SJSA1 (cell line): Measurements from ENCODE around the gene ALS2CL. TPM values are rescaled to one million over a fixed set of nuclear protein-coding genes. Genes with fewer than 3 reads are reported as not detected.

Experiments used
- DNase-seq, 2 experiments: peaks; one replicate each; pipeline ENCODE4 v3.0.0-alpha.2; 2015 to 2020; ENCODE audit warnings: low spot score in 2 of 2, low read depth in 1 of 2
- H3K27ac ChIP-seq: fragments of 250-450 bp; sonication (Bioruptor Pico); 2 replicates; pipeline ENCODE4 v1.5.1; 2020; ENCODE audit warnings: mild to moderate bottlenecking, moderate library complexity
- H3K27me3 ChIP-seq: fragments of 250-450 bp; sonication (Bioruptor Pico); replicated peaks from 2 replicates; pipeline ENCODE4 v1.5.1; 2020; ENCODE audit warnings: mild to moderate bottlenecking, moderate library complexity
- H3K36me3 ChIP-seq: fragments of 250-450 bp; sonication (Bioruptor Pico); 2 replicates; pipeline ENCODE4 v1.5.1; 2020; ENCODE audit warnings: mild to moderate bottlenecking
- H3K4me1 ChIP-seq: fragments of 250-450 bp; sonication (Bioruptor Pico); replicated peaks from 2 replicates; pipeline ENCODE4 v1.6.1; 2021; ENCODE audit warnings: mild to moderate bottlenecking
- H3K4me3 ChIP-seq: fragments of 250-450 bp; sonication (Bioruptor Pico); 2 replicates; pipeline ENCODE4 v1.5.1; 2020; ENCODE audit warnings: mild to moderate bottlenecking
- H3K9me3 ChIP-seq: fragments of 250-450 bp; sonication (Bioruptor Pico); replicated peaks from 2 replicates; pipeline ENCODE4 v1.5.1; 2020; ENCODE audit warnings: mild to moderate bottlenecking
- total RNA-seq: library from RNA; depleted of rRNA; stranded (reverse); fragments of >200 nt; shearing (Covaris generic); gene quantifications from 2 replicates; pipeline ENCODE4 v1.2.3, GENCODE V29; 2014

The ALS2CL gene
- total RNA-seq, 1 experiment from 2014 or later = 0.37 TPM

DNA sequence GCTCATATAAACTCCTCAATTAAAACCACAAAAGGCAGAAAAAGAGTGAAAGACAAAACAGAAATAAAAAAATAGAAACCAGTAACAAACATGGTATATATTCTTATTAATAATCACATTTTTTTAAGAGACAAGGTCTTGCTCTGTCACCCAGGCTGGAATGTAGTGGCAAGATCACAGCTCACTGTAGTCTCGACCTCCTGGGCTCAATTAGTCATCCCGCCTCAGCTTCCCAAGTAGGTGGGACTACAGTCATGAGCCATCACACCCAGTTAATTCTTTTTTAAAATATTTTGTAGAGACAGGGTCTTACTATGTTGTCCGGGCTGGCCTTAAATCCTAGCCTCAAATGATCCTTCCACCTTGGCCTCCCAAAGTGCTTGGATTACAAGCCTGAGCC, 44.0 kb downstream of the ALS2CL start:
- Histone ChIP-seq H3K4me1 (no peaks in the 10 kb centered on the region), H3K4me3 (no peak overlapping the region), H3K27ac (no peak overlapping the region), H3K27me3 (no peaks in the 10 kb centered on the region), H3K36me3 (no peaks in the 10 kb centered on the region), H3K9me3 (no peaks in the 10 kb centered on the region)
- DNase-seq = no peak

DNA sequence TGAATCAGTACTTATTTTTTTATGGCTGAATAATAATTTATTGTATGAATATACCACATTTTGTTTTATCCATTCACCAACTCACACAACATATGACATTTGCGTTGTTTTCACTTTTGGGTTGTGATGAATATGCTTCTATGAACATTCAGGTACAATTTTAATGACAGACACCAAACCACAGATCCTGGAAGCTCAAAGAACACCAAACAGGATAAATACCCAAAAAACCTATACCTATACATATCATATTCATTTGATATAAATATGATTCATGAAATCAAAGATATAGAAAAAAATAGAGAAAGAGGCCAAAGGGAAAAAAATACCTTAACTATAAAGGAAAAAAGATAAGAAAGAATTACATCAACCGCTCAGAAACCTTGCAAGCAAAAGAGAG, 45.4 kb downstream of the ALS2CL start:
- H3K4me3 ChIP-seq = no peak overlapping the region
- no peaks in the 10 kb centered on the region for H3K36me3 ChIP-seq
- no peak for DNase-seq
- no peaks in the 10 kb centered on the region for H3K4me1 ChIP-seq
- H3K27me3 ChIP-seq = no peaks in the 10 kb centered on the region
- H3K9me3 ChIP-seq = no peaks in the 10 kb centered on the region
- no peak overlapping the region for H3K27ac ChIP-seq

DNA sequence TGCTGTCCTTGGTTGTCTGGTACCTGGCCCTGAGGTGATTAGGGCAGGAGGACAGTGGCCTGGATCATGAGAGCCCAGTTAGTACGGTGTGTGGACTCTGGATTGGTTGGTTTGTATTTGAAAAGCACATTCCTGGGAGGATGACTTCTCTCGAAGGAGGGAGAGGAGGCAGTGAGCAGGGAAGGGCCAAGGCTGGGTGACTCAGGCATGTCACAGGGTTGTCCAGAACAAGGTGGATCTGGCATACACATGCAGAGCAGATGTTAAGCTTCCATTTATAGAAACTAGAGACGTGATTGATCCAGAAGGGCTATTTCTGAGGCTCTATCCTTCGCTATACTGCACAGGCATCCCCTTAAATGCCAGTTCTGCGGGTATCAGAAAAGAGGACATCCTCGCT, 46.8 kb downstream of the ALS2CL start:
- H3K4me3 ChIP-seq = no peak overlapping the region
- H3K4me1 ChIP-seq = no peaks in the 10 kb centered on the region
- H3K9me3 ChIP-seq = no peaks in the 10 kb centered on the region
- H3K27ac ChIP-seq = no peak overlapping the region
- H3K36me3 ChIP-seq = no peaks in the 10 kb centered on the region
- no peaks in the 10 kb centered on the region for H3K27me3 ChIP-seq
- no peak for DNase-seq

DNA sequence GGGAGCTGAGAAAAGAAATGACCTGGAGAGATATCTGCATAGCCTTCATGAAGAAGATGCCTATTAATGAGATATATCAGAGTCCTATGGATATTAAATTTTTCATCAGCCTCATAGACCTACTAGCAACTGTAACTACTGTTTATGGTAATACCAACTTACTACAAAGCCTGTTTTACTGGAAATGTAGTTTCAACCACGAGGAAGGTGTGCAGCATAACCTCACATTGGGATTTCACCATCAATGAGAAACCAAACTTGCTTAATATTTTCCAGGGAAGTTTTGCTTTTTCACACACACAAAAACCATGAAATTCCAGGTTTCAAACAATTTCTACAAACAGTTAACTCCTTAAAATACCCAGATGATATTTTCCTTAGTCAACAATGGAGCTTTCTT, 49.8 kb downstream of the ALS2CL start:
- Histone ChIP-seq H3K4me3 (no peak overlapping the region), H3K4me1 (no peaks in the 10 kb centered on the region), H3K27me3 (no peaks in the 10 kb centered on the region), H3K9me3 (no peaks in the 10 kb centered on the region; the same call in 1 of the 2 replicates), H3K36me3 (no peaks in the 10 kb centered on the region), H3K27ac (no peak overlapping the region)
- DNase-seq = no peak

DNA sequence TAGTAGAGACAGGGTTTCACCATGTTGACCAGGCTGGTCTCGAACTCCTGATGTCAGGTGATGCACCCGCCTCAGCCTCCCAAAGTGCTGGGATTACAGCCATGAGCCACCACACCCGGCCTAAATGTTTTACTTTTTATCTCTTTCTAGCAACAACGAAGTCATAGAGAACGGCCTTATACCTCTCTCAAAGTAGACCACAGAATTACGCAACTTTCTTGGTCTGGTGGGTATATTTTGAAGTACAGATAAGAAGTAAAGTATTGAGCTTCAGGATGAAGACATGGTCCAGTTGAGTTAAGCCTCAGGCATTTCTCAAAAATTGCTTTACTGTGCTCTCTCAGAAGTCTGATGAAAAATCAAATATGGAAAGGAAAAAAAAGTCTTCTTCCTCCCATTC, 50.5 kb downstream of the ALS2CL start:
- no peak for DNase-seq
- Histone ChIP-seq H3K27ac (no peak overlapping the region), H3K36me3 (no peaks in the 10 kb centered on the region), H3K27me3 (no peaks in the 10 kb centered on the region), H3K4me3 (no peak overlapping the region), H3K9me3 (no peaks in the 10 kb centered on the region; the same call in 1 of the 2 replicates), H3K4me1 (no peaks in the 10 kb centered on the region)

DNA sequence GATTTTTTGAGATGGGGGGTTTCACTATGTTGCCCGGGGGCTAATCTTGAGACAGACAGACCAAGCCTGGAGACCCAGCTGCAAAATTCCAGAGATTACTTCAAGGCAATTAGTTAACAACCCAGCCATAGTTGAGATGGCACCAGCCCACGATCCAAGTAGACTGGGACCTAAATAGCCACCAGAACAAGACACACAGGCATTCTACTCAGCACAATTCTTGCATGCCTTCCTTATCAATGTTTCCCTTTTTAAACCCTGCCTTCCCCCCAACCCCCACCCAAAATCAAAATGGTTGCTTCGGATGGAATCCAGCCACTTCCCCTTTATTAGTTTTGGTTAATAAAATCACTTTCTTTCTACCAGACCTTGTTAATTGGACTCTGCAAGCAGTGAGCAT, 52.6 kb downstream of the ALS2CL start:
- Histone ChIP-seq H3K36me3 (no peaks in the 10 kb centered on the region), H3K4me3 (no peak overlapping the region), H3K4me1 (no peaks in the 10 kb centered on the region), H3K27me3 (no peaks in the 10 kb centered on the region), H3K27ac (no peak overlapping the region), H3K9me3 (no peaks in the 10 kb centered on the region; the same call in 1 of the 2 replicates)
- no peak for DNase-seq

DNA sequence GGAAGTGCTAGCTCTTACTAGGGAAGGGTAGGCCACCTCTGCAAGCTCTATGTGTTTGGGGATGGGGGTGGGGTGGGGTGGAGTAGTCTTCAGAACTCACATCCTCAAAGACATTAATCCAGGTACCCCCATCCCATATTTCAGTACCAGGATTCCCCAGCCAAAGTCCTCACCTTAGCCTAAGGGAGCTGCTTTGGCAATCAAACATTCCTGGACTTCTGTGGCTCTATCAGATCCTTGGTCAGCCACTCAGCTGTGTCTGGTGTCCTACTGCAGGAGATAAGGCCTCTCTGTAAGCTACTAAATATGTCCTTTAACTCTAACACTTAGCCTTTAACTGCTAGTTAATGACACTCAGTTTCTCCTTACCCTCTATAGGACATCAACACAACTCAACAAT, 54.3 kb downstream of the ALS2CL start:
- H3K27me3 ChIP-seq = no peaks in the 10 kb centered on the region
- DNase-seq = no peak
- H3K27ac ChIP-seq = no peak overlapping the region
- no peaks in the 10 kb centered on the region; the same call in 1 of the 2 replicates for H3K9me3 ChIP-seq
- H3K36me3 ChIP-seq = no peaks in the 10 kb centered on the region
- no peaks in the 10 kb centered on the region for H3K4me1 ChIP-seq
- H3K4me3 ChIP-seq = no peak overlapping the region

DNA sequence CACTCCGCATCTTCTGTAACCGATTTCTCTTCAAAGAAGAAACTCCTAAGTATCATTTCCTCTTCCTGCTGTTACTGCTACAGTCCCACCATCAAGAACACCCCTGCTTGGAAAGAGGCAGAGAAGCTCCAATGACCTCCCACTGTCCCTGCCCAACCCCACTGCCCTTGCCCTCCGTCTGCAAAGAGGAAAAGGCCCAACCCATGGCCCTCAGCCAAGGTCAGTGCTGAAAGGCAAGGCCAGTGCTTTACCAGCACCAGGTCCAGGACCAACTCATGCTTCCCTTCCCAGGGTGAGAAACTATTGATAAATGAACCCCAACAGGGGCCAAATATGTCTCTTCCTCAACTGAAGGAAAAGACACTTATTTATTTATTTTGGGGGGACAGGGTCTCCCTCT, 58.6 kb downstream of the ALS2CL start:
- Histone ChIP-seq H3K36me3 (no peaks in the 10 kb centered on the region), H3K4me1 (no peaks in the 10 kb centered on the region), H3K27ac (no peak overlapping the region), H3K9me3 (no peaks in the 10 kb centered on the region), H3K27me3 (no peaks in the 10 kb centered on the region), H3K4me3 (no peak overlapping the region)
- no peak for DNase-seq

DNA sequence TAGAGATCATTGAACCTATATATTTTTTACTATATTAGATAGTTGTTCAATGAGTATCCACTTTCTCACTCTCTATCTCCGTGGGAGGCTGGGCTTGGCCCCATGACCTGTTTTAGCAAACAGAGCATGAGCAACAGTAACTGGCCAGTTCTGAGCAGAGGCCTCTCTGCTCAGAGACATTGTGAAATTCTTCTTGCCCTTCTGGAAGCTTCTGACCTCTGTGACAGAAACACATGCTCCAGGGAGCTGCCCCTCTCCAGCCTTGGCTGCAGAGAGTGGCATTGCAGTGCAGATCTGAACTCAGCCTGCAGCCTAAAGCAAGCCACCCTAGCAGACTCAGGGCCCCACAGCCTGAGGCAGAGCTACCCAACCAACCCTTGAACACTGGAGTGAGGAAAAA, 60.7 kb downstream of the ALS2CL start:
- Histone ChIP-seq H3K9me3 (no peaks in the 10 kb centered on the region), H3K27ac (no peak overlapping the region), H3K4me1 (no peaks in the 10 kb centered on the region), H3K27me3 (no peaks in the 10 kb centered on the region), H3K36me3 (no peaks in the 10 kb centered on the region), H3K4me3 (no peak overlapping the region)
- no peak for DNase-seq

DNA sequence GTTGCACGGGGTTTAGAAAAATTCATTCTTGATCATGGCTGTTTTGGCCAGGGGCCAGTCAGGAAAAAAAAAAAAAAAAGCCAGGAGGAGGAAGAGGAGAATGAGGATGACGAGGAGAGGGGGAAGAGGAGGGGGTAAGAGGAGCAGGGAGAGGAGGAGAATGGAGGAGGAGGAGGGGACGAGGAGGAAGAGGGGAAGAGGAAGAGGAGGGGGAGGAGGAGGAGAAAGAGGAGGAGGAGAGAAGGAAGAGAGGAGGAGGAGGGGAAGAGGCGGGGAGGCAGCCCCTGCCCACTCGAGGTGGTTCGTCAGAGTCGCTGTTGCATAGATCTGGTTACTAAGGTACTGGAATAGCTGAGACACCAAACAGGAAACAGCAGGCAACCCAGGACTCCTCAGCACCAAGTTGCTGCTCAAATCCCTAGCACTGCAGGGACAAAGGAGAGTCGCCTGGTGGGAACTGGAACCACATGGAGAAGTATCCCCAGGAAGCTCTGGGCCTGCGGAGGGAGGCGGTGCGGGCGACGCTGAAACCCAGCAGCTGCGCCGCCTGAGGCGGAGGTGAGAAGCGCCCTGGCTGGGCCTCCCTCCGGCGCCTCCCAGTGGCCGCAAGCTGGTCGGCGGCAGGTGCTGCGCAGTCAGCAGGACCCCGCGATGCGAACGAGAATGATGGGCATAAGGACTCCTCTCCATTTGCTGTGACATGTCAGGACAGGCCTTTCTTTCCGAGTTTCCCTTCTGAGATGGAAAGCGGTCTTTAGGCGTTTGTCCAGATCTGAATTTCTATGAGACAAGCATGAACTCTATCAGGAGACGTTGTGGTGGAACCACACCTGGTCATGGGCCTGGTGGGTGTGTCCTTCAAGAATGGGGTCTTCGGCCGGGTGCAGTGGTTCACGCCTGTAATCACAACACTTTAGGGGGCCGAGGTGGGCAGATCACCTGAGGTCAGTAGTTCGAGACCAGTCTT, 63.6 kb downstream of the ALS2CL start:
- no peak overlapping the region for H3K27ac ChIP-seq

DNA sequence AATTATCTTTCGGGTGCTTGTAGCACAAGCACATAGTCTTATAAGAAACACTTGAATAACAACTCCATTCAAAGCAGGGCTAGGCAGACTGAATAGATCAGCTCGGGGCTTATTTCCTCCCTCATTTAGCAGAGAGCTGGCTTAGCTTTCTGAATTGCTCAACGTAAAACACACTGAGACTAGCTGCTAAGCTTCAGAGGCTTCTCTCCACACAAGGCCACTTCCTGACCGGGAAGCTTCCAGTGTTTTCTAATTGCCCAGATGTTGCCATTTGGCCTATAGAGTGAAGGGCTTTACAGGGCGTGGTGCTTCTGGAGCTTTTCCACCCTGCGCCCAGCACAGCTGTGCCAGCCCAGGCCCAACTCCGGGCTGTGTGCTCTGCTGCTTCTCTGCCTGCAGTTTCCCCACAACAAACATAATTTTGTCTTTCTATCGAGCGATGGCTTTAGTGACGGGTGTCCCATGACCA, 64.5 kb downstream of the ALS2CL start:
- H3K4me3 ChIP-seq = no peak overlapping the region
- H3K36me3 ChIP-seq = no peaks in the 10 kb centered on the region
- no peaks in the 10 kb centered on the region for H3K4me1 ChIP-seq
- H3K27ac ChIP-seq = no peak overlapping the region
- peak in 1 of 2 experiments; percentile 2 for DNase-seq
- no peaks in the 10 kb centered on the region for H3K9me3 ChIP-seq
- H3K27me3 ChIP-seq = no peaks in the 10 kb centered on the region; the same call in 1 of the 2 replicates

More for the DNA sequence above, 63.6 kb downstream of the ALS2CL start:
- Histone ChIP-seq H3K27me3 (no peaks in the 10 kb centered on the region; the same call in 1 of the 2 replicates), H3K4me3 (no peak overlapping the region), H3K4me1 (no peaks in the 10 kb centered on the region), H3K36me3 (no peaks in the 10 kb centered on the region), H3K9me3 (no peaks in the 10 kb centered on the region)
- DNase-seq = peak; percentile 28 to 58

DNA sequence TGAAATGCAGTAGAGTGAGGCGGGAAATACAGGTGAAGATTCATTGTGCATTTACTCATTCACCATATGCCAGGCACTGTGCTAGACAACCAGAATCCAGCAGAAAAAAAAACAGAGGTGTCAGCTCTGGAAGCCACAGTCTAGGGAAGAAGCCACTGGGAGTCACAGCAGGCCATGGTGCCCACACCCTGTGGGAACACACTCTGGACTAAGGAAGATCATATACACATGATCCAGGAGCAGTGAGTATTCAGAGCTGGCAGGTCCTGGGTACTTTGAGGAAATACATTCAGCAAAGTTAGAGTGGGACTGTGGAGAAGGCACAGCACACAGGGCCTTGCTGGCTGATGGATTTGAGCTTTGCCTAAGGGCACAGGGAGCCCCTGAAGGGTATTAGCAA, 66.4 kb downstream of the ALS2CL start:
- no peaks in the 10 kb centered on the region; the same call in 1 of the 2 replicates for H3K27me3 ChIP-seq
- H3K27ac ChIP-seq = no peak overlapping the region
- no peak overlapping the region for H3K4me3 ChIP-seq
- H3K9me3 ChIP-seq = no peaks in the 10 kb centered on the region
- no peaks in the 10 kb centered on the region for H3K36me3 ChIP-seq
- peak in 1 of 2 experiments; percentile 3 for DNase-seq
- H3K4me1 ChIP-seq = no peaks in the 10 kb centered on the region

DNA sequence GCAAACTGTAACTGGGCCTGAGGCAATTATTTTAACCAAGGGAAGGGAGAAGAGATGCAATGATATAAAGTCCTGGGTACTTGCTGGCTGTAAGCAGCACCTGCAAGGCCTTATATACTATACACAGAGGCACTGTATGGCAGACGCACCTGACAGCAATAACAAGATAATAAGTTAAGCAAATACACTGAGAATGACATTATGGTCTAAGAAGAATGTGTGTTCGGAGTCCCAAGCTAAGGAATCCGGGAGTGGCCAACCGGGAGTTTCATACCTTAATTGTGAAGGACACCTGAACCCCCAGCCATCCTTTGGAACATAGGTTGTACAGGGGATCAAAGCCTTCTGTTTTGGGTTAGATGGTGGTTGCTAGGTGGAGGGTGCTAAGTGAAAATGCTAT, 67.4 kb downstream of the ALS2CL start:
- Histone ChIP-seq H3K27me3 (no peaks in the 10 kb centered on the region; the same call in 1 of the 2 replicates), H3K4me1 (no peaks in the 10 kb centered on the region), H3K27ac (no peak overlapping the region), H3K4me3 (no peak overlapping the region), H3K9me3 (no peaks in the 10 kb centered on the region), H3K36me3 (no peaks in the 10 kb centered on the region)
- peak in 1 of 2 experiments; percentile 11 for DNase-seq

DNA sequence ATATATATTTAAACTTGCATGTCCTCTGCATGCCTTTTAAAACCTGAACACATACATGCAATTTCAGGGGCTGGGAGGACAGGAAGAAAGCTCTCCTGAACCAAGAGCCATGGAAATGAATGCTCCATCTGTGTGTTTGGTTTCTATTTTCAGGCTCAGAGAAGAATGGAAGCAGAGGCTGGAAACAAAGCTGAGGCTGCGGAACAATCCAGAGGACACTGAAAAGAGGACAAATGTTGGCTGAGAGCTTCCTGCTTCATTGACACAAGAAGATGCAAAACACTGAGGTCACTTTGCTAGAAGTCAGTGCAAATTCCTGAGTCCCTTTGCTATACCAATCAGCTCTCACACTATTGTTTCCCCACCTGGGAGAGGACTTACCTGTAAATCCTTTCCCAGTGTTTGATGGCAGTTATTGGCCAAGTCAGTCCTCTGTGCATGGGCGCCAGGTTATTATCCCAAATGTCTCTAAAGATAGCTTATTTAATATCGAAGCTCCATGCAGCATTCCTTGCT, 68.4 kb downstream of the ALS2CL start:
- Histone ChIP-seq H3K9me3 (no peaks in the 10 kb centered on the region), H3K36me3 (no peaks in the 10 kb centered on the region), H3K4me3 (no peak overlapping the region), H3K27ac (no peak overlapping the region), H3K4me1 (no peaks in the 10 kb centered on the region), H3K27me3 (no peaks in the 10 kb centered on the region; the same call in 1 of the 2 replicates)
- DNase-seq = no peak
